Right lobe of liver (tissue), 6 donors: ENCODE data around the gene DCAF11. TPM values are rescaled to one million over a fixed set of nuclear protein-coding genes. Genes with fewer than 3 reads are reported as not detected.

Source experiments
- ATAC-seq, 4 donors: fragments of 200-7000 bp; cut with Tn5 transposase; one replicate each; pipeline ENCODE4 v1.9.1; 2020; ENCODE audit warnings: mild to moderate bottlenecking in 4 of 4, moderate library complexity in 4 of 4
- DNase-seq, 3 donors: peaks; one replicate each; pipeline ENCODE4 v3.0.0-alpha.2; 2020
- H3K27ac ChIP-seq, 3 donors: fragments of 200-600 bp; one replicate each; pipeline ENCODE4 v1.8.0; 2022
- H3K27me3 ChIP-seq, 2 donors: fragments of 200-600 bp; one replicate each; pipeline ENCODE4 v1.8.0; 2022
- H3K36me3 ChIP-seq, 4 donors: fragments of 200-600 bp; sonication (generic) in 1 of 4; one replicate each; pipeline versions ENCODE4 v1.5.1 to v1.8.0; 2017 to 2022; ENCODE audit warnings: control low read depth in 1 of 4
- H3K4me1 ChIP-seq, 4 donors: fragments of 200-600 bp; sonication (generic) in 1 of 4; one replicate each; pipeline versions ENCODE4 v1.5.1 to v1.8.0; 2017 to 2022; ENCODE audit warnings: control low read depth in 1 of 4
- H3K4me3 ChIP-seq, 3 donors: fragments of 200-600 bp; one replicate each; pipeline ENCODE4 v1.8.0; 2022
- H3K9me3 ChIP-seq, 4 donors: fragments of 200-600 bp; sonication (generic) in 1 of 4; one replicate each; pipeline versions ENCODE4 v1.5.1 to v1.8.0; 2017 to 2022; ENCODE audit warnings: control low read depth in 1 of 4
- CTCF ChIP-seq, 4 donors: fragments of 200-600 bp in 3 of 4; fragments of 450-650 bp in 1 of 4; IDR thresholded peaks; one replicate each; pipeline versions ENCODE4 v1.5.1 to v1.8.0; 2016 to 2022; ENCODE audit warnings: antibody characterized with exemption in 4 of 4, mild to moderate bottlenecking in 2 of 4
- POLR2A ChIP-seq: fragments of 450-650 bp; IDR thresholded peaks from one replicate; pipeline ENCODE4 v1.6.1; 2017; ENCODE audit warnings: antibody characterized with exemption, mild to moderate bottlenecking
- WGBS: methylation state at CpG from one replicate; pipeline ENCODE4 v1.1.6; 2018; ENCODE audit warnings: low coverage, low lambda C conversion rate; ENCODE audit not compliant: insufficient coverage; ENCODE audit errors: missing lambda C conversion rate; 5-methylcytosine and 5-hydroxymethylcytosine counted together
- intact Hi-C, 2 donors: fragments of 100-400 bp; cut with DNase I; formaldehyde crosslinking; loops; one replicate each; pipeline versions ENCODE4 v1.11.2 to v1.14.1; 2022
- total RNA-seq, 6 experiments: library from RNA; depleted of rRNA in 2 of 6; stranded (reverse); fragments of >200 nt in 2 of 6; fragmentation: NEBNext Ultra II Directional in 3 of 6; extraction: Animal tissue kit (Norgen Biotek cat#: 25700) in 3 of 6; gene quantifications; one replicate each; pipeline versions ENCODE4 v1.1.0 to v1.2.4, GENCODE V29; 2016 to 2023
- donor health status: DM: no; HTN: yes; CAD: no.
- donor health status: DM: no; HTN: no; CAD: no.
- donor health status: DM: no; HTN: no; CAD: no.
- donor health status: DM: no; HTN: yes; CAD: no.
- donor health status: DM: no; HTN: yes; CAD: no.

DCAF11 gene
- total RNA-seq, 6 experiments from 2014 or later: 65.9 to 180 (median 103) TPM

DNA sequence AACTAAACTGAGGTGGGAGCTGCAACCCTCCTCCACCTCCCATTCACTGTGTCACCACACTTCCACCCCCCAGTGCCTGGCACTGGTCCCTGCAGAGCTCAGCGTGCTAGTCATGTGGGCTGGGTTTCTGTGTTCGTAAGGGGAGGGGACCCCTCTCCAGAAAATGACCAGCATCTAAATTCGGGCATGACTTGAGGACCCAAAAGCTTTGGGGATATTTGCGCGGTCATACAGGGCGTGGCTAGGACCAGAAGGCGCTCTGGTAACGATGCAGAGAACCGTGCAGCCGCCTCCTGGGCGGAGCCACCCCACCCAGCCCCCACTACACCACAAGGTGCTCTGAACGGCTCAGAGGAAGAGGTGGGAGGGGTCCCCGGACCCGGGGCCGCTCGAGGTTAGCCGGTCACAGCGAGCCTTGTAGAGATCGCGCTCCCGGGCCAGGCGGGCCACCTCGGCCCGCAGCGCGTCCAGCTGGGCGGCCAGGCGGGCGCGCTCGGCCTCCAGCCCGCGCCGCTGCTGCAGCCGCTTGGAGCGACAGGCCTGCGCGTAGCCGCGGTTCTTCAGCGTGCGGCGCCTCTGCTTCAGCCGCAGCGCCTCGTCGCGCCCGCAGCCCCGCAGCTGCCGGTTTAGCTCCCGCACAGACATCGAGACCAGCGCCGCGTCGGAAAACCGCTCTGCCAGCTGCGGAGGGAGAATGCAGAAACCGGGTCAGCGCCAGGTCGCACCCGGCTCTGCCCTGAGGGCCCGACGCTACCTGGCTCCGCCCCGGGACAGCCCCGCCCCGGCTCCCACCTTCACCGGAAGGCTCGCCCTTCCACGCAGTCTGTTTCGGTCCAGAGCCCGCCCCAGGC is 33.5 kb upstream of the DCAF11 start:
- Histone ChIP-seq H3K4me3 (peak overlapping the region; percentile 62 to 69 (median 64)), H3K4me1 (peaks cover 0 to 14% (median 5%) of the 10 kb centered on the region in 4 donors), H3K9me3 (no peaks in the 10 kb centered on the region), H3K27me3 (no peaks in the 10 kb centered on the region), H3K27ac (peak overlapping the region; percentile 51 to 69 (median 60)), H3K36me3 (no peaks in the 10 kb centered on the region)
- TF ChIP-seq POLR2A (peak; percentile 72), CTCF (IDR thresholded peaks at IDR 0.05) (no peak)
- WGBS: 0% methylated on average over 7 of the region's 74 CpGs
- intact Hi-C loops: no loop called here
- ATAC-seq (peak; percentile 87 to 92 (median 90)), DNase-seq (peak; percentile 76 to 89 (median 80))

DNA sequence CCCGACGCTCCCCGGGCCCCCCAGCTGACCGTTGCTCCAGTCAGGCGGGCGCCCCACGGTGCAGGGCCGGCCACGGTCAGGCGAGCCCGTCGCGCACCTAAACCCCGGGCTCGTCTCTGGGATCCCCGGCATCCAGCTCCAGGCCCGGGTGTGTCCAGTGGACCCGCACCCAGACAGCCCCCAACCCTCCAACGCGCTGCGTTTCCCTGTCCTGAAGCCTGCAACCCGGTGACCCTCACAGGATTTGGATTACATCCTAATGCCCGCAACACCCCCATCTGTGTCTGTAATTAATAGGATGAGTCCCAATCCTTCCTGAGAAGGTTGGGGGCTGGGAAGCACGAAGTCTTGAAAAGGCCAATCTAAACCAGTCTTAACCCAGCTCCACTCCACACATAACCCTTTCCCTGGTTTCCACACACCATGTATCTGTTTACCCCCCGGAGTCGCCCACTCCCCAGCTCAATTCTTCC is 32.8 kb upstream of the DCAF11 start:
- Histone ChIP-seq H3K27me3 (no peaks in the 10 kb centered on the region), H3K4me3 (peak overlapping the region; percentile 62 to 69 (median 64)), H3K36me3 (no peaks in the 10 kb centered on the region), H3K27ac (peak overlapping the region; percentile 51 to 69 (median 60)), H3K9me3 (no peaks in the 10 kb centered on the region), H3K4me1 (peaks cover 0 to 14% (median 5%) of the 10 kb centered on the region in 4 donors)
- ATAC-seq (no peak), DNase-seq (no peak)
- 30% methylated on average over 13 of the region's 26 CpGs for WGBS
- intact Hi-C loops: no loop called here
- TF ChIP-seq POLR2A (peak; percentile 12), CTCF (IDR thresholded peaks at IDR 0.05) (no peak)

DNA sequence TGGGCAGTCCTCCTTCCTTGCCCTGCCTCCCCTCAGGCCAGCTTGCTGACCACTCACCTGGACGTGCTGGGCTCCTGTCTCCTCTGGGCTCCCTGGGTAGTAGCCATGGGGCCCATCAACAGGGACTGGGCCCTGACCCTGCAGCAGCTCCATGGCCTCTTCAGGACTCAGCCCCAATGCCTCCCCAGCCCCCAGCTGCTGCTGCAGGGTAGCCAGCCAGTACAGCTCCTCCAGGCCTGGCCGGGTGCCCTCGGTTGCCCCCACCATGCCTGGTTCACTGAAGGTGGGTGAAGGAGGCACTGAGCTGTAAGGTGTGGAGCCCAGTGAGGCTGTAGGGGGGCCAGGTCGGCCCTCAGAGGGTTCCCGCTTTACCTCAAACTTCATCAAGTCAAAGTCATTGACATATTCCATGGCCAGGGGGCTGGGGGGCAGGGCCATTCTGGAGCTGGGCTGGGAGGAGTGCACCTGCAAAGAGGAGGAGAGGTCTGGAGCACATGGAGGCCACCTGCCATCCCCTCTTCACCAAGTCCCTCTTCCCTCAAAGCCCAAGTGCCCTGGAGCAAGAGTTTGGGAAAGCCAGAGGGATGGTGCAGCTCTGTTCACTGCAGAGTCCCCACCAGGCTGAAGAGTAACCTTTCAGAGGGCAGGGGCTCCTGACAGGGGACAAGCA is 32.0 kb upstream of the DCAF11 start:
- Histone ChIP-seq H3K27me3 (no peaks in the 10 kb centered on the region), H3K36me3 (no peaks in the 10 kb centered on the region), H3K27ac (no peak overlapping the region), H3K4me3 (no peak overlapping the region), H3K9me3 (no peaks in the 10 kb centered on the region), H3K4me1 (peaks cover 0 to 14% (median 5%) of the 10 kb centered on the region in 4 donors)
- TF ChIP-seq POLR2A: no peak
- no peak for TF ChIP-seq CTCF (IDR thresholded peaks at IDR 0.05)
- no peak for ATAC-seq
- intact Hi-C loops: no loop called here
- WGBS: no CpG with 5 or more reads among the region's 5 CpGs
- no peak for DNase-seq

- no peak for TF ChIP-seq POLR2A
- TF ChIP-seq CTCF (IDR thresholded peaks at IDR 0.05): no peak
- Histone ChIP-seq H3K4me3 (no peak overlapping the region), H3K4me1 (peaks cover 0 to 14% (median 5%) of the 10 kb centered on the region in 4 donors), H3K27me3 (no peaks in the 10 kb centered on the region), H3K27ac (no peak overlapping the region), H3K9me3 (no peaks in the 10 kb centered on the region), H3K36me3 (no peaks in the 10 kb centered on the region)
- WGBS: 35% methylated on average over 3 of the region's 3 CpGs
- DNase-seq (no peak), ATAC-seq (peak in 1 of 4 donors; percentile 11)
- intact Hi-C loops: no loop called here
These were observed 31.1 kb upstream of the DCAF11 start for GRCh38 chr14:24083462-24083861.
